Endothelial cell of umbilical vein (primary cell): Measurements from ENCODE around the gene LGALS3.

Source experiments
- EZH2 ChIP-seq: IDR thresholded peaks from 2 replicates; pipeline ENCODE4 v1.6.1; 2012; ENCODE audit warnings: borderline replicate concordance, low read depth, mild to moderate bottlenecking, moderate library complexity, low read length, inconsistent platforms; ENCODE audit not compliant: severe bottlenecking
- FOS ChIP-seq: IDR thresholded peaks from 2 replicates; pipeline ENCODE4 v1.6.1; 2011; ENCODE audit warnings: mild to moderate bottlenecking, low read length, moderate library complexity, borderline replicate concordance; ENCODE audit not compliant: insufficient read depth
- GATA2 ChIP-seq: IDR thresholded peaks from 2 replicates; pipeline ENCODE4 v1.7.0; 2011; ENCODE audit warnings: low read depth, mild to moderate bottlenecking, moderate library complexity, mixed read lengths, low read length; ENCODE audit not compliant: insufficient read length, insufficient read depth
- MYC ChIP-seq: IDR thresholded peaks from one replicate; pipeline ENCODE4 v1.6.1; 2011; ENCODE audit warnings: mild to moderate bottlenecking, low read depth, low read length
- POLR2A ChIP-seq: IDR thresholded peaks from 2 replicates; pipeline ENCODE4 v1.6.1; 2012; ENCODE audit warnings: low read depth, mild to moderate bottlenecking, control low read depth, low read length
- POLR2AphosphoS5 ChIP-seq: IDR thresholded peaks from 2 replicates; pipeline ENCODE4 v1.6.1; 2012; ENCODE audit warnings: low read depth, mild to moderate bottlenecking, control low read depth, low read length, moderate library complexity; ENCODE audit not compliant: insufficient read depth
- TF ChIP-seq, protein P1 (sequence below), 2 donors: IDR thresholded peaks; 1 replicate in 1 of 2; 2 replicates in 1 of 2; pipeline ENCODE4 v1.5.1; 2011; ENCODE audit warnings: low read length in 2 of 2, mild to moderate bottlenecking in 2 of 2, moderate library complexity in 2 of 2, control low read depth in 1 of 2, inconsistent platforms in 1 of 2, low read depth in 1 of 2; ENCODE audit not compliant: insufficient read depth in 1 of 2; ENCODE audit errors: extremely low read depth in 1 of 2
- TF ChIP-seq, protein P2 (sequence below): IDR thresholded peaks from 2 replicates; pipeline ENCODE4 v1.6.1; 2011; ENCODE audit not compliant: insufficient read depth, insufficient read length

DNA sequence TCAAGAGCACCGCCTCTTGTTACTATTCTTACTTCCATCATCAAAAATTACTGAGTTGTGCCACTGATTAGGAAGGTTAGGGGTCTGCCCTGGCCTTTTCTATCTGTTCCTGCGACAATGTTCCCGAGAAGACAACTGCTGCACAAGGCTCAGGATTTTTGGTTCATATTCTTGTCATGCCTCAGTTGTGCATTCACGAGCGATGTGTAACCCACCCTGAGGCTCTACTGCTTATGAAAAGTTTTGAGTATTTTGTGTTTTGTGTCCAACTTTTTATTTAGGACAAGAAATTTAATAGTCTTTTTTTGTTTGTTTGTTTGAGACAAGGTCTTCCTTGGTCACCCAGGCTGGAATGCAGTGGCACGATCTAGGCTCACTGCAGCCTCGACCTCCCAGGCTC lies 23.1 kb upstream of the LGALS3 start:
- TF ChIP-seq FOS (no peak), EZH2 (no peak), POLR2A (no peak), POLR2AphosphoS5 (no peak), MYC (no peak), GATA2 (no peak)
- TF ChIP-seq, protein P1, sequence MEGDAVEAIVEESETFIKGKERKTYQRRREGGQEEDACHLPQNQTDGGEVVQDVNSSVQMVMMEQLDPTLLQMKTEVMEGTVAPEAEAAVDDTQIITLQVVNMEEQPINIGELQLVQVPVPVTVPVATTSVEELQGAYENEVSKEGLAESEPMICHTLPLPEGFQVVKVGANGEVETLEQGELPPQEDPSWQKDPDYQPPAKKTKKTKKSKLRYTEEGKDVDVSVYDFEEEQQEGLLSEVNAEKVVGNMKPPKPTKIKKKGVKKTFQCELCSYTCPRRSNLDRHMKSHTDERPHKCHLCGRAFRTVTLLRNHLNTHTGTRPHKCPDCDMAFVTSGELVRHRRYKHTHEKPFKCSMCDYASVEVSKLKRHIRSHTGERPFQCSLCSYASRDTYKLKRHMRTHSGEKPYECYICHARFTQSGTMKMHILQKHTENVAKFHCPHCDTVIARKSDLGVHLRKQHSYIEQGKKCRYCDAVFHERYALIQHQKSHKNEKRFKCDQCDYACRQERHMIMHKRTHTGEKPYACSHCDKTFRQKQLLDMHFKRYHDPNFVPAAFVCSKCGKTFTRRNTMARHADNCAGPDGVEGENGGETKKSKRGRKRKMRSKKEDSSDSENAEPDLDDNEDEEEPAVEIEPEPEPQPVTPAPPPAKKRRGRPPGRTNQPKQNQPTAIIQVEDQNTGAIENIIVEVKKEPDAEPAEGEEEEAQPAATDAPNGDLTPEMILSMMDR (IDR thresholded peaks at IDR 0.05; ENCODE audit: extremely low read depth in 1 of 2, insufficient read depth in 1 of 2, low read depth in 1 of 2, low read length in 2 of 2): no peak
- TF ChIP-seq, protein P2, sequence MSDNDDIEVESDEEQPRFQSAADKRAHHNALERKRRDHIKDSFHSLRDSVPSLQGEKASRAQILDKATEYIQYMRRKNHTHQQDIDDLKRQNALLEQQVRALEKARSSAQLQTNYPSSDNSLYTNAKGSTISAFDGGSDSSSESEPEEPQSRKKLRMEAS: no peak
